SK-N-SH treated with all-trans-retinoic acid at 6 μM for 48 hours (cell line): ENCODE measurements around the gene SQSTM1.
"Not testable (repeated sequence)": the region's sequence is repeated elsewhere in the genome, so short reads cannot be mapped to it uniquely, and the experiment has no call there.

ENCODE experiments used
- ARNTL ChIP-seq: fragments of 450-650 bp; formaldehyde crosslinking; IDR thresholded peaks from 2 replicates; pipeline ENCODE4 v1.5.0; 2020; ENCODE audit warnings: low read depth, mild to moderate bottlenecking, moderate library complexity, borderline replicate concordance
- BACH2 ChIP-seq: fragments of 250-450 bp; sonication (Bioruptor Pico); IDR thresholded peaks from 2 replicates; pipeline ENCODE4 v1.9.0; 2021; ENCODE audit warnings: mild to moderate bottlenecking, borderline replicate concordance
- ISL1 ChIP-seq: fragments of 250-450 bp; sonication (Bioruptor Pico); IDR thresholded peaks from 2 replicates; pipeline ENCODE4 v2.1.2; 2022; ENCODE audit warnings: mild to moderate bottlenecking, moderate library complexity
- TF ChIP-seq, protein P1 (sequence below): fragments of 250-450 bp; sonication (Bioruptor Pico); IDR thresholded peaks from 2 replicates; pipeline ENCODE4 v1.5.1; 2020; ENCODE audit warnings: low read depth, mild to moderate bottlenecking, moderate library complexity

DNA sequence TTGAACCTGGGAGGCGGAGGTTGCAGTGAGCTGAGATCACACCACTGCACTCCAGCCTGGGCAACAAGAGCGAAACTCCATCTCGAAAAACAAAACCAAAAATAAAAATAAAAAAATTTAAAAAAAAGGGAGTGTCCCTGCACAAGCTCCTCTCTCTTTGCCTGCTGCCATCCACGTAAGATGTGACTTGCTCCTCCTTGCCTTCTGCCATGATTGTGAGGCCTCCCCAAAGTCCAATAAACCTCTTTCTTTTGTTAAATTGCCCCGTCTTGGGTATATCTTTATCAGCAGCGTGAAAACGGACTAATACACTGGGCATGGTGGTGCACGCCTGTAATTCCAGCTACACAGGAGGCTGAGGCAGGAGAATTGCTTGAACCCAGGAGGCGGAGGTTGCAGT is 31.4 kb upstream of the SQSTM1 start:
- not testable (repeated sequence) for TF ChIP-seq BACH2, ISL1, ARNTL (CRISPR knock-in tag)
- TF ChIP-seq, protein P1, sequence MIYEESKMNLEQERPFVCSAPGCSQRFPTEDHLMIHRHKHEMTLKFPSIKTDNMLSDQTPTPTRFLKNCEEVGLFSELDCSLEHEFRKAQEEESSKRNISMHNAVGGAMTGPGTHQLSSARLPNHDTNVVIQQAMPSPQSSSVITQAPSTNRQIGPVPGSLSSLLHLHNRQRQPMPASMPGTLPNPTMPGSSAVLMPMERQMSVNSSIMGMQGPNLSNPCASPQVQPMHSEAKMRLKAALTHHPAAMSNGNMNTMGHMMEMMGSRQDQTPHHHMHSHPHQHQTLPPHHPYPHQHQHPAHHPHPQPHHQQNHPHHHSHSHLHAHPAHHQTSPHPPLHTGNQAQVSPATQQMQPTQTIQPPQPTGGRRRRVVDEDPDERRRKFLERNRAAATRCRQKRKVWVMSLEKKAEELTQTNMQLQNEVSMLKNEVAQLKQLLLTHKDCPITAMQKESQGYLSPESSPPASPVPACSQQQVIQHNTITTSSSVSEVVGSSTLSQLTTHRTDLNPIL (CRISPR knock-in tag): not testable (repeated sequence)
